Femur (tissue), 1 donor: ENCODE measurements around the gene GPSM1.
"Not testable (repeated sequence)": the region's sequence is repeated elsewhere in the genome, so short reads cannot be mapped to it uniquely, and the experiment has no call there.

ENCODE experiments used
- DNase-seq: peaks from one replicate; pipeline ENCODE4 v3.0.0-alpha.2; 2017

GPSM1 gene

GRCh38 chr9:136401173-136401922 is 74.0 kb downstream of the GPSM1 start:
- no peak for DNase-seq

- DNase-seq: no peak
These were observed 74.7 kb downstream of the GPSM1 start for GRCh38 chr9:136402067-136402466.

GRCh38 chr9:136403538-136403914 is 76.2 kb downstream of the GPSM1 start:
- no peak for DNase-seq

DNA sequence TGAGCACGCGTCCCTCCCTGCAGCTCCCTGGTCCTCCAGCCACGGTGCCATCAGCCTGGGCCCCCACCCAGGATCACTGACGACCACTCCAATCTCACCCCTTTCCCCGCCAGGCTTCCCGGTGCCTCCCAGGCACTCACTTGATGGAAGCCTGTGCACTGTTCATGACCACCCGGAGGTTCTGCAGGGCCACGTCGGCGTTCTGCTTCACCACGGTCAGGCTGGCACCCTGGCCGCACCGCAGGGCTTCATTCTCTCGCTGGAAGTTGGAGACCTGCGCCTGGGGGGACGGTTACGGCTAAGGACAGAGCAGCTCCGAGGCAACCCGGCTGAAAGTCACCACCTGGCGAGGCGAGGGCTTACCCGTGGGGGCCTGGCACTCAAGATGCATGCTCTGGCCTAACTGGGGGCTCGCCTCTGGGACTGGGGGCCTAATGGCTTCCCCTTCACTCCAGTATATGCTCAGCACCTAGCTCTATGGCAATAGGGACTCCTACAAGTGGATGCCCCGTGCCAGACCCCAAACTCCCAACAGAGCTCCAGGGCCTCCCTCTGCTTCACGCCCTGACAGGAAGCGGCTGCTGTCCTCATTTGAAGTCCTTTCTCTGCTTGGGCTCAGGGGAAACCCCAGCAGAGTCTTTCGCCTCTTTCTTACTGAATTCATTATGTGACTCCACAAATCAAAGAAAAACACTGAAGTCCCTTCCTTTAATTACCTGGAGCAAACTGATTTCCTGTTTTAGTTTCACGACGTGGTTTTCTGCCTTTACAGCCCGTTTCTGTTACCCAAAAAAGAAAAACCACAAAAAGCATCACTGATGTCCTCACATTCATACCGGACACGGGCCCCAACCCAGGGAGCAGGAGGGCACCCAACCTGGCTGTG is 76.8 kb downstream of the GPSM1 start:
- no peak for DNase-seq

DNA sequence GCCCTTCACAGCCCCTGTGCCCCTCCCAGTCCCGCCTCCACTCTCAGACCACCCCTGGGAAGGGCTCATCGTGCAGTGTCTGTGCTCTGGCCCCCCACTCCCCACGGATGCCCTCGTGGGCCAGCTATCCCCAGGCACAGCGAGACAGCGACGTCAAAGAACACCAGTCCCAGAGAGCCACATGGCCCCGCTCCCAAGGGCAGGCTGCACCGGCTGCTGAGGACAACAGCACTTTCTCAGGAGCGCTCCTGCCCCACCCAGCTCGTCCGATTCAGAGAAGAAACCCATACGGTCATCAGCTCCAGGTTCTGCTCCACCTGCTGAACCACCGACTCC is 77.4 kb downstream of the GPSM1 start:
- no peak for DNase-seq

- no peak for DNase-seq
These were observed 78.1 kb downstream of the GPSM1 start for GRCh38 chr9:136405481-136405880.

GRCh38 chr9:136405904-136406303 is 78.6 kb downstream of the GPSM1 start:
- not testable (repeated sequence) for DNase-seq

GRCh38 chr9:136407061-136407460 is 79.7 kb downstream of the GPSM1 start:
- DNase-seq: not testable (repeated sequence)

DNA sequence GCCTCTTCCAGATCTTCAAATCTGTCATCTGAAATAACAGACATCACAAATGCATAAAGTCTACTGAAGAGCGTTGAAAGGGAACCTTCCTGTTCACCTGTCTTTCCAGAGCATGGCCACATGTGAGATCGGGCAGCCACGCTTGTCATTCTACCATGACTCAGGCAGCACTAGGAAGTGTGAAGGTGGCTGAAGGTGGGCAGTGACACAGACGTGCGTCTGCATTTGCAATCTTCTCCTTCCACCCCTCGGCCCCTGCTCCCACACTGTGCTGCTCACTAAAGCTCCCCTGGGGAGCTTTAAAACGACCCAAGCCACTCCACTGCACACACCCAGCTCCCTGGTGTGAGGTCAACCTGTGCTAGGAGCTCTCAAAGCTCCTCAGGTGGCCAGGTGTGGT is 80.6 kb downstream of the GPSM1 start:
- no peak for DNase-seq
